CD14-positive monocyte (primary cell): Measurements from ENCODE around the gene NOTCH1. TPM values are rescaled to one million over a fixed set of nuclear protein-coding genes. Genes with fewer than 3 reads are reported as not detected.

Experiments used
- DNase-seq, 3 donors: peaks; one replicate each; pipeline ENCODE4 v3.0.0-alpha.2; 2011 to 2022
- H2AFZ ChIP-seq: 2 replicates; pipeline ENCODE4 v1.6.0; 2012; ENCODE audit warnings: mild to moderate bottlenecking, low read depth, low read length, inconsistent platforms; ENCODE audit not compliant: insufficient read depth, poor library complexity, severe bottlenecking
- H3K27ac ChIP-seq, 2 donors: 1 replicate in 1 of 2; 2 replicates in 1 of 2; pipeline ENCODE4 v1.5.1; 2012 to 2013; ENCODE audit warnings: low read length in 2 of 2, control low read depth in 1 of 2, inconsistent platforms in 1 of 2, low read depth in 1 of 2, mild to moderate bottlenecking in 1 of 2
- H3K27me3 ChIP-seq, 2 donors: one replicate each; pipeline versions ENCODE4 v1.6.0 to v1.6.1; 2011 to 2013; ENCODE audit warnings: low read length in 2 of 2; ENCODE audit not compliant: control insufficient read depth in 2 of 2, insufficient read depth in 2 of 2
- H3K36me3 ChIP-seq, 2 donors: replicated peaks in 1 of 2; 1 replicate in 1 of 2; 2 replicates in 1 of 2; pipeline versions ENCODE4 v1.5.1 to v1.6.1; 2012 to 2013; ENCODE audit warnings: low read length in 2 of 2, control low read depth in 1 of 2, inconsistent platforms in 1 of 2, mild to moderate bottlenecking in 1 of 2; ENCODE audit not compliant: insufficient read depth in 2 of 2, control insufficient read depth in 1 of 2
- H3K4me1 ChIP-seq, 2 donors: 1 replicate in 1 of 2; 2 replicates in 1 of 2; pipeline versions ENCODE4 v1.5.1 to v1.6.1; 2012 to 2013; ENCODE audit warnings: low read length in 2 of 2, control low read depth in 1 of 2, inconsistent platforms in 1 of 2, mild to moderate bottlenecking in 1 of 2, moderate library complexity in 1 of 2; ENCODE audit not compliant: insufficient read depth in 2 of 2, control insufficient read depth in 1 of 2
- H3K4me2 ChIP-seq: replicated peaks from 2 replicates; pipeline ENCODE3; 2012; ENCODE audit warnings: low read length, moderate library complexity, mild to moderate bottlenecking; ENCODE audit not compliant: poor library complexity, severe bottlenecking; ENCODE audit errors: extremely low read depth
- H3K4me3 ChIP-seq, 3 experiments: fragments of 200-600 bp in 1 of 3; sonication (generic) in 1 of 3; replicated peaks in 1 of 3; 1 replicate in 2 of 3; 2 replicates in 1 of 3; pipeline ENCODE4 v1.5.1; 2011 to 2013; ENCODE audit warnings: low read length in 3 of 3, mild to moderate bottlenecking in 3 of 3, control low read depth in 2 of 3, low read depth in 2 of 3, inconsistent platforms in 1 of 3, moderate library complexity in 1 of 3
- H3K79me2 ChIP-seq: 2 replicates; pipeline ENCODE4 v1.6.0; 2012; ENCODE audit warnings: mild to moderate bottlenecking, control low read depth, inconsistent platforms, low read length, moderate library complexity; ENCODE audit not compliant: insufficient read depth
- H3K9ac ChIP-seq: 2 replicates; pipeline ENCODE4 v1.6.0; 2017; ENCODE audit warnings: low read length, mild to moderate bottlenecking; ENCODE audit not compliant: insufficient read depth, poor library complexity, severe bottlenecking
- H3K9me3 ChIP-seq, 2 donors: replicated peaks in 1 of 2; 1 replicate in 1 of 2; 2 replicates in 1 of 2; pipeline versions ENCODE4 v1.5.1 to v1.6.1; 2012 to 2013; ENCODE audit warnings: low read length in 2 of 2, control low read depth in 1 of 2; ENCODE audit not compliant: control insufficient read depth in 1 of 2, insufficient read depth in 1 of 2
- H4K20me1 ChIP-seq: 2 replicates; pipeline ENCODE4 v1.6.0; 2012; ENCODE audit warnings: mild to moderate bottlenecking, low read length, control low read depth, moderate library complexity; ENCODE audit not compliant: insufficient read depth
- H3K27ac Mint-ChIP-seq, 7 donors: one replicate each; pipeline ENCODE4 v1.8.0; 2020; ENCODE audit warnings: mild to moderate bottlenecking in 7 of 7, mixed read lengths in 7 of 7, moderate library complexity in 6 of 7, inconsistent platforms in 2 of 7
- H3K27me3 Mint-ChIP-seq, 3 donors: one replicate each; pipeline ENCODE4 v1.8.0; 2021 to 2022; ENCODE audit warnings: low read depth in 3 of 3, mild to moderate bottlenecking in 3 of 3, mixed read lengths in 3 of 3, moderate library complexity in 3 of 3, inconsistent platforms in 1 of 3
- H3K36me3 Mint-ChIP-seq, 2 donors: one replicate each; pipeline ENCODE4 v1.8.0; 2020; ENCODE audit warnings: mixed read lengths in 2 of 2, inconsistent platforms in 1 of 2, mild to moderate bottlenecking in 1 of 2
- H3K4me1 Mint-ChIP-seq: one replicate; pipeline ENCODE4 v1.8.0; 2020; ENCODE audit warnings: mild to moderate bottlenecking, mixed read lengths
- H3K4me3 Mint-ChIP-seq, 2 donors: one replicate each; pipeline ENCODE4 v1.8.0; 2020; ENCODE audit warnings: mild to moderate bottlenecking in 2 of 2, mixed read lengths in 2 of 2, moderate library complexity in 1 of 2
- H3K9me3 Mint-ChIP-seq, 7 donors: one replicate each; pipeline ENCODE4 v1.8.0; 2020 to 2022; ENCODE audit warnings: mixed read lengths in 7 of 7, mild to moderate bottlenecking in 6 of 7, moderate library complexity in 6 of 7, inconsistent platforms in 2 of 7
- CTCF ChIP-seq: fragments of 200-600 bp; IDR thresholded peaks from one replicate; pipeline ENCODE4 v1.8.0; 2022; ENCODE audit warnings: antibody characterized with exemption, mild to moderate bottlenecking
- WGBS: methylation state at CpG from one replicate; pipeline ENCODE4 v1.1.5; 2013; ENCODE audit warnings: missing lambda C conversion rate; ENCODE audit not compliant: insufficient coverage; 5-methylcytosine and 5-hydroxymethylcytosine counted together
- intact Hi-C, 2 donors: fragments of 100-400 bp; cut with micrococcal nuclease; formaldehyde crosslinking; loops; one replicate each; pipeline versions ENCODE4 v1.15.0 to v1.15.1; 2023
- polyA plus RNA-seq, 3 donors: library from polyadenylated mRNA; depleted of rRNA in 1 of 3; unstranded in 2 of 3; stranded (reverse) in 1 of 3; fragments of 300-500 nt in 2 of 3; fragments of >200 nt in 1 of 3; fragmentation: Illumina TruSeq in 2 of 3; gene quantifications; 1 replicate in 2 of 3; 2 replicates in 1 of 3; pipeline ENCODE4 v1.2.3, GENCODE V29; 2012 to 2021

The NOTCH1 gene
- polyA plus RNA-seq, 3 donors: 1.4 to 33.0 (median 2.2) TPM

GRCh38 chr9:136502196-136502595, 43.7 kb downstream of the NOTCH1 start:
- Histone ChIP-seq H3K27ac (no peak overlapping the region), H3K9ac (no peak overlapping the region), H2AFZ (no peak overlapping the region), H3K36me3 (peaks cover 95 to 100% of the 10 kb centered on the region in 2 donors), H3K4me1 (no peaks in the 10 kb centered on the region), H3K79me2 (no peaks in the 10 kb centered on the region), H3K27me3 (no peaks in the 10 kb centered on the region), H3K4me3 (no peak overlapping the region), H3K9me3 (no peaks in the 10 kb centered on the region), H4K20me1 (peaks cover 98% of the 10 kb centered on the region), H3K4me2 (no peak overlapping the region)
- H3K4me1 Mint-ChIP-seq: no peaks in the 10 kb centered on the region
- H3K9me3 Mint-ChIP-seq: no peaks in the 10 kb centered on the region
- no peak overlapping the region for H3K4me3 Mint-ChIP-seq
- no peak for DNase-seq
- intact Hi-C loops: no loop called here
- 98% methylated on average over 38 of the region's 38 CpGs for WGBS
- peaks cover 0 to 4% (median 0%) of the 10 kb centered on the region in 3 donors for H3K27me3 Mint-ChIP-seq
- no peak overlapping the region for H3K27ac Mint-ChIP-seq
- TF ChIP-seq CTCF: no peak
- H3K36me3 Mint-ChIP-seq: peaks cover 65 to 96% of the 10 kb centered on the region in 2 donors

GRCh38 chr9:136501686-136502085, 44.2 kb downstream of the NOTCH1 start:
- Histone ChIP-seq H3K79me2 (no peaks in the 10 kb centered on the region), H3K4me2 (no peak overlapping the region), H3K36me3 (peaks cover 95 to 100% of the 10 kb centered on the region in 2 donors), H3K4me3 (no peak overlapping the region), H3K9me3 (no peaks in the 10 kb centered on the region), H2AFZ (no peak overlapping the region), H3K4me1 (no peaks in the 10 kb centered on the region), H3K9ac (no peak overlapping the region), H3K27me3 (no peaks in the 10 kb centered on the region), H3K27ac (no peak overlapping the region), H4K20me1 (peaks cover 98% of the 10 kb centered on the region)
- no peak overlapping the region for H3K27ac Mint-ChIP-seq
- TF ChIP-seq CTCF: no peak
- intact Hi-C loops: no loop called here
- H3K4me1 Mint-ChIP-seq: no peaks in the 10 kb centered on the region
- H3K36me3 Mint-ChIP-seq: peaks cover 65 to 94% of the 10 kb centered on the region in 2 donors
- H3K9me3 Mint-ChIP-seq: no peaks in the 10 kb centered on the region
- peaks cover 0 to 4% (median 0%) of the 10 kb centered on the region in 3 donors for H3K27me3 Mint-ChIP-seq
- 97% methylated on average over 22 of the region's 23 CpGs for WGBS
- H3K4me3 Mint-ChIP-seq: no peak overlapping the region
- no peak for DNase-seq
